NCI-H2196 treated with DMSO at 0.1 percent for 48 hours (cell line): Measurements from ENCODE around the gene PPID.
"Not testable (repeated sequence)": the region's sequence is repeated elsewhere in the genome, so short reads cannot be mapped to it uniquely, and the experiment has no call there.

Source experiments
- DNase-seq: peaks from one replicate; lab custom pipeline; 2025; ENCODE audit not compliant: unreplicated experiment; lab: John Stamatoyannopoulos, UW

The PPID gene

GRCh38 chr4:158669310-158669709 is 53.9 kb downstream of the PPID start:
- no peak for DNase-seq

- DNase-seq = no peak
These were observed 55.5 kb downstream of the PPID start for GRCh38 chr4:158667651-158668198.

- DNase-seq = no peak
These were observed 56.3 kb downstream of the PPID start for GRCh38 chr4:158666892-158667291.

GRCh38 chr4:158664806-158665205 is 58.4 kb downstream of the PPID start:
- no peak for DNase-seq

GRCh38 chr4:158663707-158664625 is 59.2 kb downstream of the PPID start:
- not testable (repeated sequence) for DNase-seq

GRCh38 chr4:158663255-158663654 is 59.9 kb downstream of the PPID start:
- not testable (repeated sequence) for DNase-seq
